NCI-H146 treated with DMSO at 0.1 percent for 48 hours (cell line): ENCODE data around the gene ATP1A1.

Experiments used
- DNase-seq: peaks from one replicate; lab custom pipeline; 2025; ENCODE audit not compliant: unreplicated experiment; lab: John Stamatoyannopoulos, UW

The ATP1A1 gene

GRCh38 chr1:116372651-116373430 is at the start of gene ATP1A1:
Gene ATP1A1 (plus strand): TSS chr1:116373244. CDS start chr1:116373512, 268 bp downstream.
- peak; percentile 79 for DNase-seq

GRCh38 chr1:116323491-116323890 is 49.6 kb upstream of the ATP1A1 start:
- DNase-seq: no peak

- DNase-seq: no peak
Measured at GRCh38 chr1:116324411-116324810, 48.6 kb upstream of the ATP1A1 start.

- DNase-seq: no peak
Measured at GRCh38 chr1:116325104-116325503, 47.9 kb upstream of the ATP1A1 start.

GRCh38 chr1:116325922-116326321 is 47.1 kb upstream of the ATP1A1 start:
- no peak for DNase-seq

- DNase-seq: no peak
Measured at GRCh38 chr1:116326486-116326885, 46.6 kb upstream of the ATP1A1 start.

- DNase-seq: no peak
Measured at GRCh38 chr1:116328671-116329070, 44.4 kb upstream of the ATP1A1 start.

GRCh38 chr1:116329524-116330341 is 43.3 kb upstream of the ATP1A1 start:
- DNase-seq: no peak

GRCh38 chr1:116330342-116330652 is 42.7 kb upstream of the ATP1A1 start:
- peak; percentile 85 for DNase-seq

- DNase-seq: no peak
Measured at GRCh38 chr1:116330846-116331245, 42.2 kb upstream of the ATP1A1 start.

- no peak for DNase-seq
Measured at GRCh38 chr1:116331523-116331922, 41.5 kb upstream of the ATP1A1 start.

GRCh38 chr1:116332451-116332850 is 40.6 kb upstream of the ATP1A1 start:
- no peak for DNase-seq

GRCh38 chr1:116333171-116334014 is 39.7 kb upstream of the ATP1A1 start:
- no peak for DNase-seq

- DNase-seq: peak; percentile 53
Measured at GRCh38 chr1:116334015-116334547, 39.0 kb upstream of the ATP1A1 start.

GRCh38 chr1:116334868-116335635 is 38.0 kb upstream of the ATP1A1 start:
- DNase-seq: no peak

- DNase-seq: no peak
Measured at GRCh38 chr1:116335850-116336624, 37.0 kb upstream of the ATP1A1 start.

- no peak for DNase-seq
Measured at GRCh38 chr1:116337398-116337797, 35.6 kb upstream of the ATP1A1 start.

- no peak for DNase-seq
Measured at GRCh38 chr1:116338400-116338799, 34.6 kb upstream of the ATP1A1 start.

GRCh38 chr1:116340506-116341231 is 32.4 kb upstream of the ATP1A1 start:
- no peak for DNase-seq
